GM21515 (cell line): ENCODE measurements around the gene TMEM192.
"Not testable (repeated sequence)": the region's sequence is repeated elsewhere in the genome, so short reads cannot be mapped to it uniquely, and the experiment has no call there.

ENCODE experiments used
- ATAC-seq: cut with Tn5 transposase; IDR thresholded peaks from one replicate; pipeline ENCODE4 v1.9.1; 2021; ENCODE audit not compliant: unreplicated experiment

Gene TMEM192

GRCh38 chr4:165112368-165113121 is at the start of gene TMEM192:
TMEM192 (minus strand) TSS chr4:165112860; CDS start chr4:165112773, 87 bp downstream.
- peak; percentile 97 for ATAC-seq

- ATAC-seq: no peak
These were observed 46.1 kb upstream of the TMEM192 start for GRCh38 chr4:165158762-165159161.

GRCh38 chr4:165156906-165157305 is 44.2 kb upstream of the TMEM192 start:
- ATAC-seq: no peak

GRCh38 chr4:165154482-165154881 is 41.8 kb upstream of the TMEM192 start:
- no peak for ATAC-seq

GRCh38 chr4:165152527-165152926 is 39.9 kb upstream of the TMEM192 start:
- ATAC-seq: no peak

- ATAC-seq: no peak
These were observed 39.1 kb upstream of the TMEM192 start for GRCh38 chr4:165151734-165152133.

GRCh38 chr4:165150545-165150944 is 37.9 kb upstream of the TMEM192 start:
- no peak for ATAC-seq

GRCh38 chr4:165138843-165139242 is 26.2 kb upstream of the TMEM192 start:
- no peak for ATAC-seq

- no peak for ATAC-seq
These were observed 24.5 kb upstream of the TMEM192 start for GRCh38 chr4:165137205-165137604.

GRCh38 chr4:165136529-165136928 is 23.9 kb upstream of the TMEM192 start:
- no peak for ATAC-seq

GRCh38 chr4:165133150-165133549 is 20.5 kb upstream of the TMEM192 start:
- no peak for ATAC-seq

GRCh38 chr4:165131247-165131832 is 18.7 kb upstream of the TMEM192 start:
- ATAC-seq: peak; percentile 77

GRCh38 chr4:165129924-165130323 is 17.3 kb upstream of the TMEM192 start:
- ATAC-seq: no peak

- ATAC-seq: not testable (repeated sequence)
These were observed 13.3 kb upstream of the TMEM192 start for GRCh38 chr4:165125869-165126499.

GRCh38 chr4:165124488-165124887 is 11.8 kb upstream of the TMEM192 start:
- ATAC-seq: no peak

GRCh38 chr4:165118256-165118909 is 5.7 kb upstream of the TMEM192 start:
- ATAC-seq: peak; percentile 88

GRCh38 chr4:165115301-165115700 is 2.6 kb upstream of the TMEM192 start:
- no peak for ATAC-seq

GRCh38 chr4:165111906-165112367 is 723 bp downstream of the TMEM192 start:
- ATAC-seq: no peak

GRCh38 chr4:165106518-165106917 is 6.1 kb downstream of the TMEM192 start:
- no peak for ATAC-seq

GRCh38 chr4:165101641-165102040 is 11.0 kb downstream of the TMEM192 start:
- no peak for ATAC-seq

GRCh38 chr4:165096776-165097175 is 15.9 kb downstream of the TMEM192 start:
- no peak for ATAC-seq
